ENCODE results near the gene SOAT1. TPM values are rescaled to one million over a fixed set of nuclear protein-coding genes. Genes with fewer than 3 reads are reported as not detected.

The SOAT1 gene
- total and polyA plus RNA-seq, 2 of the 4 experiments (the other 2 are of a cell fraction), result 19.5 to 19.8 TPM

- H3K9me3 ChIP-seq (ENCODE audit: control insufficient read depth, insufficient read depth, low read length), result no peaks in the 10 kb centered on the region
- H3K36me3 ChIP-seq (ENCODE audit: control insufficient read depth, insufficient read depth, low read length), result peaks cover 15% of the 10 kb centered on the region
- intact Hi-C loops (cut with micrococcal nuclease), result loop anchor here (5.0 kb wide), 3 partner anchors 39 to 269 kb away; partner anchors contain the start of gene TOR3A
- H2AFZ ChIP-seq (replicated peaks; ENCODE audit: low read length, poor library complexity), result no peak overlapping the region
- no peak overlapping the region for H2BK15ac ChIP-seq (ENCODE audit: low read depth, low read length)
- H3K14ac ChIP-seq (replicated peaks; ENCODE audit: low read depth, low read length), result no peak overlapping the region
- 0 out of 2 replicates have a peak, but pooled peaks cover 3% of the 10 kb centered on the region for H3K9me1 ChIP-seq (ENCODE audit: insufficient read depth, low read length)
- CTCF ChIA-PET, result interaction anchor here (0.6 kb wide), 1 partner anchor 1338 kb away, joined by 3 read pairs; no protein-coding TSS in a partner anchor
- no peak overlapping the region for H2AK5ac ChIP-seq (ENCODE audit: low read depth, low read length)
- H2BK5ac ChIP-seq (ENCODE audit: low read depth, low read length, poor library complexity, severe bottlenecking), result no peak overlapping the region
- dilution Hi-C loops (cut with HindIII; ENCODE audit: low sequenced_read_pairs, unreplicated experiment), result no loop called here
- H3K27ac ChIP-seq (ENCODE audit: insufficient read depth, low read length), result no peak overlapping the region
- 95% methylated on average over 3 of the region's 3 CpGs; no CpG with 5 or more reads in 1 of the 2 experiments for WGBS, 2 experiments (ENCODE audit: extremely low coverage in 2 of 2, insufficient read length in 1 of 2)
- H3K18ac ChIP-seq (ENCODE audit: low read depth, low read length), result no peak overlapping the region
- POLR2A ChIA-PET (ENCODE audit: unreplicated experiment), result interaction anchor here (0.6 to 0.7 kb wide), 2 partner anchors 62 to 1026 kb away, joined by 3 read pairs; no protein-coding TSS in a partner anchor
- H4K8ac ChIP-seq (ENCODE audit: low read depth in 2 of 2, low read length in 2 of 2), result no peak overlapping the region
- no peak overlapping the region for H3K23ac ChIP-seq (ENCODE audit: low read depth, low read length)
- H3K4ac ChIP-seq (ENCODE audit: low read depth, low read length), result no peak overlapping the region
- no peaks in the 10 kb centered on the region for H3K27me3 ChIP-seq (ENCODE audit: control insufficient read depth, insufficient read depth, low read length)
- no peak for DNase-seq
- no peak overlapping the region for H2BK120ac ChIP-seq (ENCODE audit: low read depth, low read length)
- no peak overlapping the region for H2AK9ac ChIP-seq (replicated peaks; ENCODE audit: low read depth, low read length, poor library complexity)
- no peak overlapping the region for H4K5ac ChIP-seq (ENCODE audit: low read depth, low read length)
- peaks cover 2% of the 10 kb centered on the region; the same call in 1 of the 2 replicates for H3K4me1 ChIP-seq (ENCODE audit: control insufficient read depth, insufficient read depth, low read length)
- no peak for ATAC-seq (ENCODE audit: low read depth)
- TF ChIP-seq FOS (IDR thresholded peaks at IDR 0.05; ENCODE audit: low read depth, low read length), result no peak
- no peak for TF ChIP-seq RFX5 (IDR thresholded peaks at IDR 0.05; ENCODE audit: low read depth, low read length)
- no peak for TF ChIP-seq USF2 (IDR thresholded peaks at IDR 0.05; ENCODE audit: low read depth, low read length)
- no peak for TF ChIP-seq ELK1 (IDR thresholded peaks at IDR 0.05; ENCODE audit: borderline replicate concordance, low read depth, low read length)
- TF ChIP-seq POLR2A (IDR thresholded peaks at IDR 0.05; ENCODE audit: low read depth, low read length), result no peak
- TF ChIP-seq CHD1 (IDR thresholded peaks at IDR 0.05; ENCODE audit: low read depth, low read length), result no peak
- no peak for TF ChIP-seq RAD21 (IDR thresholded peaks at IDR 0.05; ENCODE audit: low read length)
- TF ChIP-seq MAFK (IDR thresholded peaks at IDR 0.05; ENCODE audit: low read depth, low read length), result no peak
- no peak for TF ChIP-seq SMC3 (IDR thresholded peaks at IDR 0.05; ENCODE audit: low read depth, low read length)
- TF ChIP-seq BHLHE40 (IDR thresholded peaks at IDR 0.05; ENCODE audit: low read depth, low read length), result no peak
- TF ChIP-seq CTCF (conservative IDR thresholded peaks at IDR 0.05; ENCODE audit: low read depth, low read length), result no peak
- no peak for TF ChIP-seq NFE2L2 (IDR thresholded peaks at IDR 0.05; ENCODE audit: low read depth, low read length)
- no peak for TF ChIP-seq RCOR1 (IDR thresholded peaks at IDR 0.05; ENCODE audit: insufficient replicate concordance, low read length)
- no peak for TF ChIP-seq CEBPB (IDR thresholded peaks at IDR 0.05; ENCODE audit: low read depth, low read length)
- TF ChIP-seq MXI1 (IDR thresholded peaks at IDR 0.05; ENCODE audit: borderline replicate concordance, low read depth, low read length), result no peak
- no peak for TF ChIP-seq MAZ (IDR thresholded peaks at IDR 0.05; ENCODE audit: borderline replicate concordance, low read depth, low read length)
- H4K91ac ChIP-seq (ENCODE audit: insufficient read depth, low read depth, low read length), result no peak overlapping the region
- H3K9ac ChIP-seq (ENCODE audit: low read depth, low read length), result no peak overlapping the region
- no peak overlapping the region for H2BK20ac ChIP-seq (ENCODE audit: low read depth, low read length)
- no peak overlapping the region for H3K56ac ChIP-seq (ENCODE audit: extremely low read depth, insufficient read depth, low read length)
- H3K4me2 ChIP-seq (ENCODE audit: low read depth, low read length), result no peak overlapping the region
- no peaks in the 10 kb centered on the region for H4K20me1 ChIP-seq (ENCODE audit: insufficient read depth, low read length)
- peaks cover 0 to 8% of the 10 kb centered on the region in 2 experiments; a peak in 2 of 4 replicates for H3K79me1 ChIP-seq (ENCODE audit: low read depth in 1 of 2, low read length in 2 of 2)
- in situ Hi-C loops (cut with MboI; ENCODE audit: low sequenced_read_pairs), result no loop called here
- no peak overlapping the region for H3K4me3 ChIP-seq (ENCODE audit: insufficient read depth, low read depth, low read length)
- no TSS peak for BruUV-seq (replicated peaks)
Measured at GRCh38 chr1:179351281-179351680, 57.7 kb downstream of the SOAT1 start.
